Fibroblast of villous mesenchyme (primary cell): ENCODE data around the gene C6orf89. TPM values are rescaled to one million over a fixed set of nuclear protein-coding genes. Genes with fewer than 3 reads are reported as not detected.

Source experiments
- DNase-seq: peaks from one replicate; pipeline ENCODE4 v3.0.0-alpha.2; 2010; ENCODE audit warnings: low read depth
- H3K4me3 ChIP-seq: 2 replicates; pipeline ENCODE4 v1.5.1; 2011; ENCODE audit warnings: low read depth, mild to moderate bottlenecking, low read length
- CTCF ChIP-seq: IDR thresholded peaks from 2 replicates; pipeline ENCODE4 v1.5.1; 2012; ENCODE audit warnings: low read depth, mild to moderate bottlenecking, low read length; ENCODE audit not compliant: insufficient read depth
- total RNA-seq: library from RNA; depleted of rRNA; stranded (reverse); fragments of >200 nt; gene quantifications from 2 replicates; pipeline ENCODE4 v1.2.3, GENCODE V29; 2012

Gene C6orf89
- total RNA-seq, 1 donor = 63.9 TPM

- H3K4me3 ChIP-seq = no peak overlapping the region
- TF ChIP-seq CTCF = no peak
- DNase-seq = no peak
Measured at GRCh38 chr6:36873115-36873514, 12.6 kb upstream of the C6orf89 start.

GRCh38 chr6:36873612-36874442 lies 11.9 kb upstream of the C6orf89 start:
- peak; percentile 16 for TF ChIP-seq CTCF
- peak; percentile 50 for DNase-seq
- peak overlapping the region; percentile 99 for H3K4me3 ChIP-seq

GRCh38 chr6:36874443-36875249 lies 11.1 kb upstream of the C6orf89 start, which contains the start of gene PPIL1:
Gene PPIL1 (minus strand): TSS chr6:36874803. CDS start chr6:36874772, 31 bp downstream.
- TF ChIP-seq CTCF = no peak
- peak; percentile 90 for DNase-seq
- peak within 1 kb of the TSS; percentile 99 for H3K4me3 ChIP-seq

GRCh38 chr6:36875250-36875633 lies 10.5 kb upstream of the C6orf89 start:
- no peak for DNase-seq
- H3K4me3 ChIP-seq = peak overlapping the region; percentile 99
- TF ChIP-seq CTCF = no peak

- no peak overlapping the region for H3K4me3 ChIP-seq
- DNase-seq = no peak
- TF ChIP-seq CTCF = no peak
Measured at GRCh38 chr6:36884610-36885009, 1.1 kb upstream of the C6orf89 start.

GRCh38 chr6:36886950-36887618 lies 1.3 kb downstream of the C6orf89 start:
- TF ChIP-seq CTCF = no peak
- H3K4me3 ChIP-seq = peak overlapping the region; percentile 95
- no peak for DNase-seq
